Iris pigment epithelial cell (primary cell): ENCODE results near the gene MGA.
A peak's percentile ranks its signal among the peaks of the same experiment; 100 is the strongest.

Experiments
- DNase-seq: peaks from one replicate; pipeline ENCODE4 v3.0.0-alpha.2; 2011; ENCODE audit warnings: low read depth

MGA gene

DNA sequence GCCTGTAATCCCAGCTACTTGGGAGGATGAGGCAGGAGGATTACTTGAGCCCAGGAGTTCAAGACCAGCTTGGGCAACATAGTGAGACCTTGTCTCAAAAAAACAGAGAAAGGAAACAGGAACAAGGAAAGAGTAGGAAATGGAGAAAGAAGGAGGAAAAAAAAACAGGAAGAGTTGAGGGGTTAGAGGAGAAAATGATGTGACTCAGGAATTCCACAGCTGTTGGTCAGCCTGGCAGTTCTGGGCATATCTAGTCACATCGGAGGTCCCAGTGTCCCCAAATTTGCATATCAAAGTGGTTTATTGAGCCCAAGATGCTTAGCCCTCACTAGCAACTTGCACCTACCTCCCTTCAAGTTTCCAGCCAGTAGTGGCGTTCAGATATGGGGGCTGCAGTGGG, 148.9 kb downstream of the MGA start:
- no peak for DNase-seq

DNA sequence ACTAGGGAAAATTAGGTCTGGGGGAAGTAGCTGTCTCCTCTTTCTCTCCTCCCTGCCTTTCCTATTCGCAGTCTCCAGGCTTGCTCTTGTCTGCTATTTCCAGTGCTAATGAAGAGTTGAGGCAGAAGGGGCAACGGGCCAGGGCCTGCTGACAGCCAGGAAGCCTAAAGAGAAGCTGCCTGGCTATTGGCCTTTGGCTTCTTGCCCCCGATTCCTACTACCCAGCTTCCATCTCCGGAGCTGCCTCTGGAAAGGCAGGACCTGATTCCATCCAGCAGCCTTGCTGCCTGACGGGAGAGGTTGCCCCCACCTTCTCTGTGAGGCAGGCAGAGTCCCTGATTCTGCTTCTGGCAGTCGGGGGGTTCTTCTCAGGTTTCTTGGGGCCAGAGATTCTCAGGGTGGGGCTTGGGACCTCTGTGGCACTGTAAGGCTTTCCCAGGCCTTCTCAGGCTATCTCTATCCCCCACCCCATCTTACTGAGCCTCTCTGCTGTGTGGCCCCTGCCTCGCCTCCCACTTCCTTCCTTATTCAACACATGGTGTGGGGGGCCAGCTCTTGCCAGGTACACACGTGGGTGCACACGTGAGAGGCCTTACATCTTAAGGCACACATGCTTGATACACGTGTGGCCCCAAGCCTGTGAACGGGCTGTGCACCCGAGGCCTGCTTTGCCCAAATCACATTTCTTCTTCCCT, 149.5 kb downstream of the MGA start:
- DNase-seq: no peak

DNA sequence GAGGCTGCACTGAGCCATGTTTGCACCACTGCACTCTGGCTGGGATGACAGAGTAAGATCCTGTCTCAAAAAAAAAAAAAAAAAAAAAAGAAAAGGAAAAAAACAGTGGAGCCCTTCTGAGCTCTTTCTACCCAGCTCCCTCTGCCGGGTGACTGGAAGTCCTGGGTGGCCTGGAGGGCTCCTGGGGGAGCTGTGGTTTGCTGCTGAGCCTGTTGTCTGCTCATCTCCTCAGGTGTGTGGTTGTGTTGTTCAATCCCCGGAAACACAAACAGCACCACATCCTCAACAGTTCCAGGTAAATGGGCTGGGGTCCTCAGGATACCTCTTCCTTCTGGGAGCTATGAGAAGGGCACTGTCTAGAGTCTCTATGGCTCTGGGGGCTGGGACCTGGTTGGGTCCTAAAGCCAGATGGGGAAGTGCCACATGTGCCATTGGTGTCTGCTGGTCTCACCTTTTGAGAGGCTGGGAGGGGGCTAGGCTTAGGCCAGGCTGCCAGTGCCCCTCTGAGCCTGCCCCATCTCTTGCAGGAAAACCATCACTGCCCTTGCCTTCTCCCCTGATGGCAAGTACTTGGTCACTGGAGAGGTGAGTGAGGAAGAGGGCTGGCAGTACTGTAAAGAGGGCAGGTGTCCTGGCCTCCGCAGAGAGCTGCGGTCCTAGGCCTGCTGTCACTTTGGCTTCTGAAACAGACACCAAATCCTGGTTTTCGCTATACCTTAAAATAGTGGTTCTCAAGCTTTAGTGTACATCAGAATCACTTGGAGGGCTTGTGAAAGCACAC, 150.6 kb downstream of the MGA start:
- DNase-seq: no peak

DNA sequence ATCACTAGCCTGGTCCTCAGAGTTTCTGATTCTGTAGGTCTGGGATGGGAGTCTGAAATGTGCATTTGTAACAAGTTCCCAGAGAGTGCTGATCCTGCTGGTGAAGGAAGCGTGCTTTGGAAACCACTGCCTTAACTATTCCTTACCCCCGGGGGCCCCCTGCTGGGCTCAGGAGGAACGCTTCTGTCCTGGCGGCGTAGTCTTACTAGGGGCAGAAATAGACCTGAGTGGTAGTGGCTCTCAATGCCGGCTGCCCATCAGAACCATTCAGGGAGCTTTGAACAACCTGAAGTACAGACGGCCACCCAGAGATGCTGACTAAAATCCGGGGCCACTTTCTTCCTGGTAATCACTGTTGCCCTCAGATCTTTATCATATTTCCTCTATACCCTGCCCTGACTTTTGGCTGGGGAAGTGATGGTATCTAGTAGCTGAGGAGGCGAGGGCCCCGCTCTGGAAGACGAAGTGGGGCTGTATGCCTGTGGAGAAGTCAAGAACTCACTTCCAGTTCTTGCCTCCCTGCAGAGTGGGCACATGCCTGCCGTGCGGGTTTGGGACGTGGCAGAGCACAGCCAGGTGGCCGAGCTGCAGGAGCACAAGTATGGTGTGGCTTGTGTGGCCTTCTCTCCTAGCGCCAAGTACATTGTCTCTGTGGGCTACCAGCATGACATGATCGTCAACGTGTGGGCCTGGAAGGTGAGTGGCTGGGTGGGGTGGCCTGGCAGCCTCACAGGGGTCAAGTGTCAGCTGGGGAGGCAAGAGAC, 151.4 kb downstream of the MGA start:
- DNase-seq: peak; percentile 82

DNA sequence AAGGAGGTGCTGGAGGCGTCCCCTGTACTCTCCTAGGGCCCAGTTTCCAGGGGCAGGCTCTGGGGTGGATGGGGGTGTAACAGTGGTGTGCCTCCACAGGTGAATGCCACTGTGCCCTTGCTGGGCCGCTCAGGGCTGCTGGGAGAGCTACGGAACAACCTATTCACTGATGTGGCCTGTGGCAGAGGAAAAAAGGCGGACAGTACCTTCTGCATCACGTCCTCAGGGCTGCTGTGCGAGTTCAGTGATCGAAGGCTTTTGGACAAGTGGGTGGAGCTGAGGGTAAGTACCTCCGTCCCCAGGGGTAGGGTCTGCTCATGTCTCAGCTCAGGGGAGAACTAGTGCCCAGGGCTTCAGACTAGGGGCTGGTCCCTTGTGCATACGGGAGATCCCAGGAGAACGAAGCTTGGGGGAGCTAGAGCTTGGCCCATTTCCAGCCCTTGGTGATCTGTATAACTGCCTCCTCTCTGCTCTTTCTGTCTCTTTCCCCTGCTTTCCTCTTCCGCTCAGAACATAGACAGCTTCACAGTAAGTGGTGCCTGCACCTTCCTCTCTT, 152.7 kb downstream of the MGA start:
- DNase-seq: no peak

DNA sequence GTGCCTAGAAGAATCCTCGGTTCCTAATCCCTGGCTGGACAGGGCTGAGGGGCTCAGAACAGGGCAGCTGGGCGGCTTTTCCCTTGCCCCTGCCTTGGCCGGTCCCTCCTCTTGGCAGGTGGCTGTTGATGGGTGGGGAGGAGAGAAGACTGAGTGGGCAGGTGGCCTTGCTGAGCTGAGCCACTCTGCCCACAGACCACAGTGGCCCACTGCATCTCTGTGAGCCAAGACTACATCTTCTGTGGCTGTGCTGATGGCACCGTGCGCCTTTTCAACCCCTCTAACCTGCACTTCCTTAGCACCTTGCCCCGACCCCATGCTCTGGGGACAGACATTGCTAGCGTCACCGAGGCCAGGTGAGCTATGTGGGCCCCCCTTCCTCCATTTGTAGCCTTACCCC, 153.2 kb downstream of the MGA start:
- DNase-seq: no peak

DNA sequence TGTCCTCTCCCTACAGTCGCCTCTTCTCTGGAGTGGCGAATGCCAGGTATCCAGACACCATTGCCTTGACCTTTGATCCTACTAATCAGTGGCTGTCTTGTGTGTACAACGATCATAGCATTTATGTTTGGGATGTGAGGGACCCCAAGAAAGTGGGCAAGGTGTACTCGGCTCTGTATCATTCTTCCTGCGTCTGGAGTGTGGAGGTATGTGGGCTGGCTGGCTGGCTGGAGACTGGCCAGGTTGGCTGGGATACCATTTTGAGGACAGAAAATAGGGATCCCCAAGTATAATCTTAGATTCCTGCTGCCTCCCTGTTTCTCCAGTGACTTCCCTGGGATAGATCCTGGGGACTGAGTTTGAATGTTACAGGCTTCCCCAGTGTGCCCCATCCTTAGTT, 154.3 kb downstream of the MGA start:
- DNase-seq: no peak

DNA sequence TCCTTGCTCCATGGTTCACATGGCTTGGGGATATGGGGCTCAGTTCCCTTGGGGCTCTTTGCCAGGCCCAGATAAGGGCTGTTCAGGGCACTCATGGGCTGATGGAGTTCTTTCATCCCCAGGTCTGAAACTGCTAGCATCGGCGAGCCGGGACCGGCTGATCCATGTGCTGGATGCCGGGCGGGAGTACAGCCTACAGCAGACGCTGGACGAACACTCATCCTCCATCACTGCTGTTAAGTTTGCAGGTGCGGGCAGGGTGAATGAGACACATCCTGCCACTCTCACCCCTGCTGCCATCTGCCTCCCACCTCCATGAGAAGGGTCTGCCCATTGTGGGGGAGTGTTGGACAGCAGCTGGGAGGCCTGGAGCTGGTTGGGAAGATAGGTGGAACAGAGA, 156.6 kb downstream of the MGA start:
- DNase-seq: no peak

DNA sequence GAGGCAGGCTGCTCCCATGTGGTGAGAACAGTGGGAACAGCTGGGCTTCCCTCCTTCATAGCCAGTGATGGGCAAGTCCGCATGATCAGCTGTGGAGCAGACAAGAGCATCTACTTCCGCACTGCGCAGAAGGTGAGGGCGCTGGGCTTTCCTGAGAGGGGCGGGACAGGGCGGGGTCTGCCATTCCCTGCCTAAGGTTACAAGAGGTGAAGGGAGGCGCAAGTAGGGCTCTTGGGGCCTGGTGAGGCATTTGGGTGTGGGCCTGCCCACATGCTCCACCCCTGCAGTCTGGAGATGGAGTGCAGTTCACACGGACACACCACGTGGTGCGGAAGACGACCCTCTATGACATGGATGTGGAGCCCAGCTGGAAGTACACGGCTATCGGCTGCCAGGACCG, 157.1 kb downstream of the MGA start:
- no peak for DNase-seq

DNA sequence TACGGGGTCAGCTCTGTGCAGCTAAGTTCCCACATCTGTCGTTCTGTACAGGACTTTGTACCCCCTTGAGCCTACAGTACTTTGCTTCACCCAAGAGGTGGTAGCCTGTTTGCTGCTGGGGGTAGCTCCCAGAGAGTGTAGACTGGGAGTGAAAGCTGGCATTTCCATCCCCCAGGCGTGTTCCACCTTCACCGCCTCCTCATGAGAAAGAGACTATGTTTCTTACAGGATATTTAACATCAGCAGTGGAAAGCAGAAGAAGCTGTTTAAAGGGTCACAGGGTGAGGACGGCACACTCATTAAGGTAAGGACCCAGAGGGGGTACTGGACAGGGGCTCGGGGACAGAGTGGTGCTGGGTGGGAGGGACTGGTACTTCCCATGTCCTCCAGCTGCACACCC, 157.6 kb downstream of the MGA start:
- DNase-seq: no peak

DNA sequence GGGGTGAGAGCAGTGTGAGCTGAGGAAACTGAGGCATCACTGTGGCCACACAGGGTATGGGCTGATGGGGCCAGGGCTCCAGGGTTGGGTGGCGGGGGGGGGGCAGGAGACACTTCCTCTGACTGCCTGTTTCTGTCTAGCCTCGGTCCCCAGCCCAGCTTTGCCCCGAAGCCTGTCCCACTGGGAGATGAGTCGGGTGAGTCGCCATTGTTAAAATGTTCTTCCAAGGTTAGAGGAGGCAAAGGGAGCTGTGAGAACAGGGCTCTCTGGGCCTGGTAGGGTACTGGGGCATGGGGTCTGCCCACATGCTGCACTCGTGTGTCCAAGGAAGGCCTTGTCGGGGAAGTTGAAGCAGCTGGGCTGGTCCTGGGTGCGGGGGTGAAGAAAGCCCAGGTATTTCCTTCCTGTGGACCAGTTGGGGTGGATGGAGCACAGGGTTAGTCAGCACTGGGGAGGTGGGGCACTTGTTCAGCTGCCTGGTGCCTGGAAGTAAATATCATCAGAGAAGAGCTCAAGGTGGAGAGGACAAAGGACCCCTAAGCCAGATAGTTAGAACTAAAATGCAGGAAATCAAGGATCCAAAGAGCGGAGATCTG, 159.3 kb downstream of the MGA start:
- no peak for DNase-seq

DNA sequence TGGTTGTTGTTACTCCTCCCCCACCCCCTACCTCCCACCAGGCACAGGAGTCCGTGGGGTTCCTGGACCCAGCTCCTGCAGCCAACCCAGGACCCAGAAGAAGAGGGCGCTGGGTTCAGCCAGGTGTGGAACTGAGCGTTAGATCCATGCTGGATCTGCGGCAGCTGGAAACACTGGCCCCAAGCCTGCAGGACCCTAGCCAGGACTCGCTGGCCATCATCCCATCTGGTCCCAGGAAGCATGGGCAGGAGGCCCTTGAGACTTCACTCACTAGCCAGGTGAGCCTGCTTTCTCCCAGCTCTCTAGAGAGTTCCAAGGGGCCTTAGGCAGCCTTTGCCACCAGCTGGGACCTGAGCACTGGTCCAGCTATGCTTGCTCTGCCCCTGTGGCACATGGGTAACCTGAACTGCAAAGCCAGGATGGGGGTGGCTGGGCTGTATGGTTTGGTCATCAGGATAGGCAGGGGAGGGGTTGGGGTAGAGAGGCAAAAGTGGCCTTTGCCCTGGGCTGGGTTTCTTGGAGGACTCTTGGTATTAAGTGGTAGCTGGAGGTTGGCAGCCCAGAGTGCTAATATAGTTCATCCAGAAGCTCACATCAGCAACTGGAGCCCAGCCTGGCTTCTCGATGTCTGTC, 160.7 kb downstream of the MGA start:
- DNase-seq: no peak

DNA sequence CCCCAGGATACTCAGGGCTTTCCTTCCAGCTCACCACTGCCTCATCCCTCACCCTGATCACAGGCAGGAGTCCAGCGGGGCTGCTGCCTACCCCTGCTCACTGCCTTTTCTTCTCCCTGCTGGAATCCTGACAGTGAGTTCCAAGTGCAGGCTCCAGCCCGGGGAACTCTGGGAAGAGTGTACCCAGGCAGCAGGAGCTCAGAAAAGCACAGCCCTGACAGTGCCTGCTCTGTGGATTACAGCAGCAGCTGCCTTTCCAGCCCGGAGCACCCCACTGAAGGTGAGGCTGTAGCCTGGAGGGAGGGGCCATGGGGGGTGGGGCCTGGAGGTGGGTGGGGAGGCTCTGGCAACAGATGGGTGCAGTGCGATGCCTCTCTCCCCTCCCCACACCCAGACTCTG, 161.6 kb downstream of the MGA start:
- DNase-seq: no peak

DNA sequence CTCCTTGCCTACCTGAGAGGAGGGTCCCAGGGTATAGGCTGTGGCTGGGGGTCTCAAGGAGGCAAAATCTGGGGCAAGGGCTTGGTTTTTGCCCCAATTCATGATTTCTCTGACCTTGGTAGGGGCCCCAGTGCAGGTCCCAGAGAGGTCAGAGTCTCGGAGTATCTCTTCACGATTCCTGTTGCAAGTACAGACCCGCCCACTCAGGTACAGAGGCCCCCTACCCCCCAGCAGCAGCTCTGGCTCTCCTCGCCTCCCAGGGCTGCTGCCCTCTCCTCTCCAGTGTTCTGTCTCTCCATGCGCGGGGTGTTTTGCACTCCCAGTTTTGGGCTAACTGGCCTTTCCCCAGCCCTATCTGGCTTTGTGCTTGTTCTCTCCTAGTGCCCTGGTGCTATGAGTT, 162.3 kb downstream of the MGA start:
- no peak for DNase-seq
